Liver (tissue), 9 donors: ENCODE measurements around the gene ZDHHC4. TPM values are rescaled to one million over a fixed set of nuclear protein-coding genes. Genes with fewer than 3 reads are reported as not detected.
A peak's percentile ranks its signal among the peaks of the same experiment; 100 is the strongest.

ENCODE experiments used
- DNase-seq: peaks from one replicate; pipeline ENCODE4 v3.0.0-alpha.2; 2017; ENCODE audit warnings: low spot score
- H3K27ac ChIP-seq, 2 donors: one replicate each; pipeline ENCODE4 v1.7.0; 2013; ENCODE audit warnings: inconsistent platforms in 2 of 2, low read length in 2 of 2, control low read depth in 1 of 2, low read depth in 1 of 2, mild to moderate bottlenecking in 1 of 2
- H3K27me3 ChIP-seq, 4 donors: one replicate each; pipeline versions ENCODE4 v1.6.1 to v1.7.0; 2013; ENCODE audit warnings: low read length in 3 of 4, inconsistent platforms in 1 of 4, mild to moderate bottlenecking in 1 of 4, moderate library complexity in 1 of 4; ENCODE audit not compliant: control insufficient read depth in 4 of 4, insufficient read depth in 4 of 4
- H3K36me3 ChIP-seq, 4 donors: one replicate each; pipeline versions ENCODE4 v1.6.1 to v1.7.0; 2013; ENCODE audit warnings: low read length in 3 of 4, mild to moderate bottlenecking in 3 of 4, low read depth in 1 of 4, moderate library complexity in 1 of 4; ENCODE audit not compliant: control insufficient read depth in 4 of 4, insufficient read depth in 3 of 4
- H3K4me1 ChIP-seq, 4 donors: one replicate each; pipeline versions ENCODE4 v1.6.1 to v1.7.0; 2013; ENCODE audit warnings: low read length in 3 of 4, mild to moderate bottlenecking in 3 of 4, moderate library complexity in 1 of 4; ENCODE audit not compliant: control insufficient read depth in 4 of 4, insufficient read depth in 4 of 4
- H3K4me3 ChIP-seq, 3 donors: one replicate each; pipeline versions ENCODE4 v1.6.1 to v1.7.0; 2013; ENCODE audit warnings: low read length in 3 of 3, control low read depth in 1 of 3, low read depth in 1 of 3, mild to moderate bottlenecking in 1 of 3
- H3K9ac ChIP-seq, 2 donors: one replicate each; pipeline ENCODE4 v1.7.0; 2013; ENCODE audit warnings: low read length in 2 of 2, mild to moderate bottlenecking in 2 of 2, moderate library complexity in 2 of 2, control low read depth in 1 of 2, low read depth in 1 of 2
- H3K9me3 ChIP-seq, 4 donors: one replicate each; pipeline versions ENCODE4 v1.6.1 to v1.7.0; 2013; ENCODE audit warnings: low read length in 3 of 4; ENCODE audit not compliant: control insufficient read depth in 4 of 4
- CTCF ChIP-seq: fragments of 150-350 bp; IDR thresholded peaks from 2 replicates; pipeline ENCODE4 v1.5.1; 2017; ENCODE audit warnings: improper control_type of control experiment, low read depth, low read length; ENCODE audit not compliant: missing input control
- EGR1 ChIP-seq, 2 donors: IDR thresholded peaks; 2 replicates each; pipeline ENCODE4 v1.6.1; 2016 to 2018; ENCODE audit warnings: antibody characterized with exemption in 2 of 2, low read depth in 2 of 2
- FOXA1 ChIP-seq: IDR thresholded peaks from 2 replicates; pipeline ENCODE4 v1.6.1; 2016; ENCODE audit warnings: antibody characterized with exemption
- FOXA2 ChIP-seq: IDR thresholded peaks from 2 replicates; pipeline ENCODE4 v1.6.1; 2016; ENCODE audit warnings: antibody characterized with exemption
- GABPA ChIP-seq, 2 donors: IDR thresholded peaks in 1 of 2; conservative IDR thresholded peaks in 1 of 2; 2 replicates each; pipeline ENCODE4 v1.6.1; 2016; ENCODE audit warnings: antibody characterized with exemption in 2 of 2, mild to moderate bottlenecking in 1 of 2, moderate library complexity in 1 of 2
- HNF4A ChIP-seq, 2 donors: conservative IDR thresholded peaks; 2 replicates each; pipeline ENCODE4 v1.6.1; 2016; ENCODE audit warnings: antibody characterized with exemption in 2 of 2, mild to moderate bottlenecking in 2 of 2
- HNF4G ChIP-seq: IDR thresholded peaks from 2 replicates; pipeline ENCODE4 v1.6.1; 2016; ENCODE audit warnings: antibody characterized with exemption
- NR2F2 ChIP-seq: IDR thresholded peaks from 2 replicates; pipeline ENCODE4 v1.6.1; 2016; ENCODE audit warnings: antibody characterized with exemption
- RAD21 ChIP-seq, 2 donors: IDR thresholded peaks; 2 replicates each; pipeline ENCODE4 v1.6.1; 2016; ENCODE audit warnings: antibody characterized with exemption in 2 of 2, mild to moderate bottlenecking in 2 of 2
- REST ChIP-seq: IDR thresholded peaks from 2 replicates; pipeline ENCODE4 v1.6.1; 2016; ENCODE audit warnings: antibody characterized with exemption, mild to moderate bottlenecking
- SP1 ChIP-seq: IDR thresholded peaks from 2 replicates; pipeline ENCODE4 v1.6.1; 2018; ENCODE audit warnings: antibody characterized with exemption, mild to moderate bottlenecking
- TAF1 ChIP-seq: conservative IDR thresholded peaks from 2 replicates; pipeline ENCODE4 v1.6.1; 2016; ENCODE audit warnings: antibody characterized with exemption, mild to moderate bottlenecking
- YY1 ChIP-seq: IDR thresholded peaks from 2 replicates; pipeline ENCODE4 v1.6.1; 2016; ENCODE audit warnings: antibody characterized with exemption, mild to moderate bottlenecking
- WGBS: extraction: QIAGEN DNeasy Blood & Tissue Kit; methylation state at CpG from one replicate; pipeline ENCODE4 v1.1.7; 2013; 5-methylcytosine and 5-hydroxymethylcytosine counted together
- polyA plus RNA-seq, 2 donors: library from polyadenylated mRNA; stranded (reverse) in 1 of 2; unstranded in 1 of 2; fragments of 200-250 nt in 1 of 2; fragments of >200 nt in 1 of 2; fragmentation: Nextera tagmentation in 1 of 2; extraction: Ambion mirVana in 1 of 2; gene quantifications; one replicate each; pipeline versions ENCODE4 v1.2.1 to v1.2.3, GENCODE V29; 2013 to 2015
- total RNA-seq, 2 donors: library from RNA; depleted of rRNA; stranded (reverse); fragments of >200 nt; gene quantifications; one replicate each; pipeline ENCODE4 v1.2.3, GENCODE V29; 2014
- TF ChIP-seq, protein P1 (sequence below): IDR thresholded peaks from 2 replicates; pipeline ENCODE4 v1.6.1; 2016; ENCODE audit warnings: antibody characterized with exemption
- TF ChIP-seq, protein P2 (sequence below): IDR thresholded peaks from 2 replicates; pipeline ENCODE4 v1.6.1; 2016; ENCODE audit warnings: antibody characterized with exemption
- donor health status: healthy.
- donor health status: healthy.
- donor health status: healthy.
- donor health status: healthy.
- donor health status: healthy.

ZDHHC4 gene
- total and polyA plus RNA-seq, 4 donors = 32.1 to 46.8 (median 34.9) TPM

- Histone ChIP-seq H3K36me3 (no peaks in the 10 kb centered on the region), H3K27ac (no peak overlapping the region), H3K4me1 (peaks cover 0 to 7% (median 5%) of the 10 kb centered on the region in 4 donors), H3K27me3 (peaks cover 0 to 4% (median 3%) of the 10 kb centered on the region in 4 donors), H3K9ac (no peak overlapping the region), H3K4me3 (peak overlapping the region in 1 of 3 donors; percentile 59), H3K9me3 (no peaks in the 10 kb centered on the region)
- DNase-seq = no peak
- WGBS = 12% methylated on average over 63 of the region's 63 CpGs
- TF ChIP-seq CTCF (no peak), EGR1 (IDR thresholded peaks at IDR 0.05; ENCODE audit: low read depth in 2 of 2) (no peak), HNF4A (conservative IDR thresholded peaks at IDR 0.05) (no peak), RAD21 (IDR thresholded peaks at IDR 0.05) (no peak), FOXA2 (no peak), REST (no peak), SP1 (no peak), NR2F2 (no peak), YY1 (no peak), FOXA1 (no peak)
- TF ChIP-seq, protein P1, sequence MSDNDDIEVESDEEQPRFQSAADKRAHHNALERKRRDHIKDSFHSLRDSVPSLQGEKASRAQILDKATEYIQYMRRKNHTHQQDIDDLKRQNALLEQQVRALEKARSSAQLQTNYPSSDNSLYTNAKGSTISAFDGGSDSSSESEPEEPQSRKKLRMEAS = no peak
Measured at GRCh38 chr7:6615723-6616555, 38.7 kb downstream of the ZDHHC4 start.

GRCh38 chr7:6616854-6617643 is 39.8 kb downstream of the ZDHHC4 start:
- Histone ChIP-seq H3K4me1 (peaks cover 0 to 7% (median 5%) of the 10 kb centered on the region in 4 donors), H3K27ac (no peak overlapping the region), H3K9me3 (no peaks in the 10 kb centered on the region), H3K9ac (no peak overlapping the region), H3K27me3 (peaks cover 0 to 4% (median 3%) of the 10 kb centered on the region in 4 donors), H3K4me3 (no peak overlapping the region), H3K36me3 (no peaks in the 10 kb centered on the region)
- TF ChIP-seq GABPA (IDR thresholded peaks at IDR 0.05 in 1 of 2, conservative IDR thresholded peaks at IDR 0.05 in 1 of 2) = no peak
- no peak for TF ChIP-seq HNF4G
- no peak for TF ChIP-seq HNF4A (conservative IDR thresholded peaks at IDR 0.05)
- TF ChIP-seq TAF1 = no peak
- TF ChIP-seq, protein P2, sequence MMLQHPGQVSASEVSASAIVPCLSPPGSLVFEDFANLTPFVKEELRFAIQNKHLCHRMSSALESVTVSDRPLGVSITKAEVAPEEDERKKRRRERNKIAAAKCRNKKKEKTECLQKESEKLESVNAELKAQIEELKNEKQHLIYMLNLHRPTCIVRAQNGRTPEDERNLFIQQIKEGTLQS = no peak
- DNase-seq = no peak
- 95% methylated on average over 20 of the region's 20 CpGs for WGBS
